HUES48 (cell line): Measurements from ENCODE around the gene NKX2-2.

ENCODE experiments used
- H3K27ac ChIP-seq: one replicate; pipeline ENCODE4 v1.7.0; 2013; ENCODE audit warnings: low read depth, low read length, inconsistent platforms
- H3K27me3 ChIP-seq: 2 replicates; pipeline ENCODE4 v1.6.1; 2013; ENCODE audit warnings: mild to moderate bottlenecking, low read length; ENCODE audit not compliant: control insufficient read depth, insufficient read depth
- H3K36me3 ChIP-seq: 2 replicates; pipeline ENCODE4 v1.6.1; 2013; ENCODE audit warnings: low read length; ENCODE audit not compliant: control insufficient read depth, insufficient read depth
- H3K4me1 ChIP-seq: 2 replicates; pipeline ENCODE4 v1.6.1; 2013; ENCODE audit warnings: mild to moderate bottlenecking, low read length; ENCODE audit not compliant: control insufficient read depth, insufficient read depth
- H3K4me3 ChIP-seq: 2 replicates; pipeline ENCODE4 v1.5.1; 2013; ENCODE audit warnings: mild to moderate bottlenecking, low read depth, low read length
- H3K9ac ChIP-seq: 2 replicates; pipeline ENCODE4 v1.6.1; 2013; ENCODE audit warnings: mild to moderate bottlenecking, low read depth, low read length, moderate library complexity
- H3K9me3 ChIP-seq: 2 replicates; pipeline ENCODE4 v1.6.1; 2013; ENCODE audit warnings: low read length; ENCODE audit not compliant: control insufficient read depth, insufficient read depth

Gene NKX2-2

GRCh38 chr20:21505810-21506530 is 7.9 kb downstream of the NKX2-2 start:
- no peaks in the 10 kb centered on the region for H3K9me3 ChIP-seq
- peaks cover 26% of the 10 kb centered on the region for H3K4me1 ChIP-seq
- H3K4me3 ChIP-seq: peak overlapping the region; percentile 57
- no peak overlapping the region for H3K9ac ChIP-seq
- no peak overlapping the region for H3K27ac ChIP-seq
- peaks cover 80% of the 10 kb centered on the region for H3K27me3 ChIP-seq
- no peaks in the 10 kb centered on the region for H3K36me3 ChIP-seq

DNA sequence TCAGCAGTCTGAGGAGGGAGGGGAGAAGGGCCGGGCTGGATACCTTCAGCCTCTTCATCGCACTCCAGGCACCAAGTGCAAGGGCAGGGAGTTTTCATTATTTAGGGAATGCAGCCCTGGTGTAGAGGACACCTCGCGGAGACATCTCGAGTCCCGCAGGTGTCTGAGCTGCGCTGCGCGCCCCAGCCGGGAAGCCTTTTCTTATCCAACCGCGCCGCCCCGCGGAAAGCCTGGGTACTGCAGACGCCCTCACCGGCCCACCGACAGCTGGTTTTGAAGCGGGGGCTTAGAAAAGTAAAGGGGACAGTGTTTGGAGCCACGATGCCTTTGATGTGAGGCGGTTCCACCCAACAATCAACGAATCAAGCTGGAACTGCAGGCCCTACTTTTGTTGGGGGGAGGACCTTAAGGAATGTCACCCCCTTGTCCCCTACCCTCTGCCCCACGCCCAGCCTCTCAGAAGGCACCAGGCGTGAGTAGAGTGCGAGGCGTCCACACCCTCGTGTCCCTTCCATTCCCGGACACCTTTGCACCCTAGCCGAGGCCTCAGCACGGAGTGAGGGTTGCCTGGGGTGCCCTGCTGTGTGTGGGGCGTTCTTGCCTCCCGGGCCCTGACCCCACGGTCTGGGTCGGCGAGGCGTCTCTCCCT is 8.6 kb downstream of the NKX2-2 start:
- Histone ChIP-seq H3K9ac (no peak overlapping the region), H3K36me3 (no peaks in the 10 kb centered on the region), H3K27ac (no peak overlapping the region), H3K9me3 (no peaks in the 10 kb centered on the region), H3K27me3 (peaks cover 75% of the 10 kb centered on the region), H3K4me3 (peak overlapping the region; percentile 57), H3K4me1 (peaks cover 25% of the 10 kb centered on the region)

DNA sequence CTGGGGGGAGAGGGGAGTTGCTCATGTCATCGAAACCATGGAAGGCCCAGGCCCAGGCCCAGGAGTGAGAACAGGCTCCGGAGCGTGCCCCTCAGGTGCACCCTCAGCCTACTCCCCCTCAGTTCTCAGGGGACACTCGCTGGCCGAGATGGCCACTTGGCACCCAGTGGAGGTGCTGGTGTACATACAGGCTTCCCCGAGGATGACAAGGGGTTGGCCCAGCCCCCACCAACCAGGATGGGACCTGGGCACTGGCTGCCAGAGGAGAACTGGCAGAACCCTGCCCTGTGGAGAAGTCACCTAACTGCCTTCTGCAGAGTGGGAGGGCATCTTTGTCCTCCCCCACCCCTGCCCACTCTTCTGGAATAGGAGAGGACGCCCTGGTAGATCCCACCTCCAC is 9.5 kb downstream of the NKX2-2 start:
- Histone ChIP-seq H3K4me3 (no peak overlapping the region), H3K9ac (no peak overlapping the region), H3K36me3 (no peaks in the 10 kb centered on the region), H3K9me3 (no peaks in the 10 kb centered on the region), H3K27me3 (peaks cover 66% of the 10 kb centered on the region), H3K4me1 (peaks cover 26% of the 10 kb centered on the region), H3K27ac (no peak overlapping the region)

GRCh38 chr20:21503345-21503744 is 10.5 kb downstream of the NKX2-2 start:
- H3K27me3 ChIP-seq: peaks cover 56% of the 10 kb centered on the region
- H3K36me3 ChIP-seq: no peaks in the 10 kb centered on the region
- no peak overlapping the region for H3K9ac ChIP-seq

GRCh38 chr20:21501184-21501583 is 12.7 kb downstream of the NKX2-2 start:
- Histone ChIP-seq H3K9me3 (no peaks in the 10 kb centered on the region), H3K27ac (no peak overlapping the region), H3K4me3 (no peak overlapping the region), H3K27me3 (peaks cover 34% of the 10 kb centered on the region), H3K4me1 (peaks cover 18% of the 10 kb centered on the region), H3K9ac (no peak overlapping the region), H3K36me3 (no peaks in the 10 kb centered on the region)

More at GRCh38 chr20:21503345-21503744, 10.5 kb downstream of the NKX2-2 start:
- Histone ChIP-seq H3K4me1 (peaks cover 33% of the 10 kb centered on the region), H3K9me3 (no peaks in the 10 kb centered on the region), H3K4me3 (no peak overlapping the region), H3K27ac (no peak overlapping the region)

DNA sequence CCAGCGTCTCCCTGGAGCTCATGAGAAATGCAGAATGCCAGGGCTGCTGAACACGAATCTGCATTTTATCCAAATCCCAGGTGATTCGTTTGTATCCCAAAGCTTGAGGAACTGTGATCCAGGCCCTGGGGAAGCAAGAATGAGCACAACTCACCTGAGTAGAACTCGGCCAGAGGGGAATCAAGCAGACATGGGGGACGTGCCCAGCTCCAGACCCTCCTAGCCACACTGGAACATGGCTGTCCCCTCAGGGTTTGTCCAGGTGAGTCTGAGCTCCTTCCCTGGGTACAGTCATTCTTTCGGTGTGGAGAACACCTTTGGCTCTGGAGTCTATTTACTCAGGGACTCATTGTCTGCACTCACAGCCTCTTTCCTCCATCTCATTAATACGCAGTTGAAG is 13.3 kb downstream of the NKX2-2 start:
- H3K9me3 ChIP-seq: no peaks in the 10 kb centered on the region
- no peak overlapping the region for H3K9ac ChIP-seq
- H3K4me3 ChIP-seq: no peak overlapping the region
- peaks cover 28% of the 10 kb centered on the region for H3K27me3 ChIP-seq
- H3K27ac ChIP-seq: no peak overlapping the region
- peaks cover 18% of the 10 kb centered on the region for H3K4me1 ChIP-seq
- H3K36me3 ChIP-seq: no peaks in the 10 kb centered on the region

DNA sequence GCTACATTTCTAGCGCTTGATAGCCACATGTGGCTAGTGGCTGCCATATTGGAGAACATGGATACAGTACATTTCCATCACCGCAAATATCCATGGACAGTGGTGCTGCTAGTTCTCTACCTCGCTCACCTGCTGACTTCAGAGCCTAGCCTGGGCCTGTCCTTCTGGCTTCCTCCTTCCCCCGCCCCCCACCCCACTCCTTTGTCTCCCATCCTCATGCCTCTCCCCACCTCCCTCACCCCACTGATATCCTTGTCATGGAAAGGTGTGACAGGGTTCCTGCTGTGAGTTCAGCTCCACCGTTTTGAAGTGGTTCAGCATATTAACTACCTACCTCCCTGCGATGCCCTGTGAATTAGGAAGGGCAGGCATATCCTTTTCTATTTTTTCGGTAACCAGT is 14.2 kb downstream of the NKX2-2 start:
- H3K36me3 ChIP-seq: no peaks in the 10 kb centered on the region

GRCh38 chr20:21498635-21499034 is 15.2 kb downstream of the NKX2-2 start:
- H3K4me3 ChIP-seq: no peak overlapping the region
- peaks cover 10% of the 10 kb centered on the region; the same call in 1 of the 2 replicates for H3K27me3 ChIP-seq
- no peak overlapping the region for H3K9ac ChIP-seq
- H3K36me3 ChIP-seq: no peaks in the 10 kb centered on the region
- H3K9me3 ChIP-seq: no peaks in the 10 kb centered on the region
- H3K27ac ChIP-seq: no peak overlapping the region
- H3K4me1 ChIP-seq: peaks cover 18% of the 10 kb centered on the region

More for the DNA sequence above, 14.2 kb downstream of the NKX2-2 start:
- peaks cover 18% of the 10 kb centered on the region for H3K4me1 ChIP-seq
- H3K27me3 ChIP-seq: peaks cover 20% of the 10 kb centered on the region
- no peaks in the 10 kb centered on the region for H3K9me3 ChIP-seq
- no peak overlapping the region for H3K9ac ChIP-seq
- H3K27ac ChIP-seq: no peak overlapping the region
- H3K4me3 ChIP-seq: no peak overlapping the region

DNA sequence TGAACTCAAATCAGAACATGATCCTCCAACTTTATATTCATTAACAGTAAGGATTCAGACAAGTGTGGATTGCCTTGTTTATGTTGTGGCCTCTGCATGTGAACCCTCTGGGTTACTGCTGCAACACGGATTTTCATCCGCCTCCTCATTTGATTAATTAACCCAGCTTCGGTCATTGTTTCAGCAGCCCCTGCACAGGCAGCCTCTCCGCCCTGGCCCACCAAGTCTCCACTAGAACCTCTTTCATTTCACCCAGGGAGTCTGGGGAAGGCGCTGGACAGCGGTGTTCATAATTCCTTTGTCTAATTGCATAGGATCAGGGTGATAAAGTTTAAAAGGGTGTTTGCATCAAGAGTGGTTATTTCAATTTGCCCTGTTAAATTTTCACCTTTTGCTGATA is 15.7 kb downstream of the NKX2-2 start:
- no peaks in the 10 kb centered on the region for H3K36me3 ChIP-seq
- peaks cover 18% of the 10 kb centered on the region for H3K4me1 ChIP-seq
- H3K4me3 ChIP-seq: no peak overlapping the region
- no peak overlapping the region for H3K9ac ChIP-seq
- H3K9me3 ChIP-seq: no peaks in the 10 kb centered on the region
- no peak overlapping the region for H3K27ac ChIP-seq
- peaks cover 7% of the 10 kb centered on the region; the same call in 1 of the 2 replicates for H3K27me3 ChIP-seq

- no peaks in the 10 kb centered on the region for H3K9me3 ChIP-seq
- no peak overlapping the region for H3K4me3 ChIP-seq
- H3K36me3 ChIP-seq: no peaks in the 10 kb centered on the region
- no peak overlapping the region for H3K9ac ChIP-seq
- H3K27ac ChIP-seq: no peak overlapping the region
- peaks cover 23% of the 10 kb centered on the region for H3K4me1 ChIP-seq
- peaks cover 2% of the 10 kb centered on the region; the same call in 1 of the 2 replicates for H3K27me3 ChIP-seq
Measured at GRCh38 chr20:21496452-21496851, 17.4 kb downstream of the NKX2-2 start.

- Histone ChIP-seq H3K9me3 (no peaks in the 10 kb centered on the region), H3K4me1 (peaks cover 9% of the 10 kb centered on the region; the same call in 1 of the 2 replicates), H3K27me3 (no peaks in the 10 kb centered on the region), H3K36me3 (no peaks in the 10 kb centered on the region), H3K27ac (no peak overlapping the region), H3K4me3 (no peak overlapping the region), H3K9ac (no peak overlapping the region)
Measured at GRCh38 chr20:21493049-21493448, 20.8 kb downstream of the NKX2-2 start.
